GM23338 (cell line): Measurements from ENCODE around the gene PLCL1. TPM values are rescaled to one million over a fixed set of nuclear protein-coding genes. Genes with fewer than 3 reads are reported as not detected.

Experiments used
- ATAC-seq: fragments of 200-7000 bp; cut with Tn5 transposase; 3 replicates; pipeline ENCODE4 v1.9.1; 2020
- DNase-seq: peaks from one replicate; pipeline ENCODE4 v3.0.0-alpha.2; 2015; ENCODE audit warnings: low spot score
- H2AFZ ChIP-seq: fragments of 200-600 bp; sonication (generic); 2 replicates; pipeline ENCODE4 v1.8.0; 2016; ENCODE audit warnings: antibody characterized with exemption, mild to moderate bottlenecking, moderate library complexity
- H3F3A ChIP-seq: fragments of 200-600 bp; sonication (generic); replicated peaks from 2 replicates; pipeline ENCODE4 v1.8.0; 2017; ENCODE audit warnings: antibody characterized with exemption, mixed run types, low read depth
- H3K27ac ChIP-seq: fragments of 200-600 bp; sonication (generic); 2 replicates; pipeline ENCODE4 v1.6.1; 2016; ENCODE audit warnings: low read depth
- H3K27me3 ChIP-seq: fragments of 200-600 bp; sonication (generic); 2 replicates; pipeline ENCODE4 v1.8.0; 2016; ENCODE audit warnings: mild to moderate bottlenecking, mixed run types, moderate library complexity; ENCODE audit not compliant: insufficient read depth
- H3K36me3 ChIP-seq: fragments of 200-600 bp; sonication (generic); 2 replicates; pipeline ENCODE4 v1.8.0; 2016; ENCODE audit warnings: mild to moderate bottlenecking; ENCODE audit not compliant: insufficient read depth
- H3K4me1 ChIP-seq: fragments of 200-600 bp; sonication (generic); 2 replicates; pipeline ENCODE4 v1.8.0; 2016; ENCODE audit warnings: mild to moderate bottlenecking, moderate library complexity; ENCODE audit not compliant: insufficient read depth
- H3K4me2 ChIP-seq: fragments of 200-600 bp; sonication (generic); 2 replicates; pipeline ENCODE4 v1.7.1; 2017; ENCODE audit warnings: mixed run types
- H3K4me3 ChIP-seq: fragments of 200-600 bp; sonication (generic); 2 replicates; pipeline ENCODE4 v1.6.1; 2016; ENCODE audit warnings: mixed run types
- H3K79me2 ChIP-seq: fragments of 200-600 bp; sonication (generic); replicated peaks from 2 replicates; pipeline ENCODE4 v1.8.0; 2017; ENCODE audit warnings: mild to moderate bottlenecking; ENCODE audit not compliant: insufficient read depth
- H3K9me2 ChIP-seq: fragments of 200-600 bp; sonication (generic); 2 replicates; pipeline ENCODE4 v1.8.0; 2017; ENCODE audit not compliant: insufficient read depth
- H4K20me1 ChIP-seq: fragments of 200-600 bp; sonication (generic); replicated peaks from 2 replicates; pipeline ENCODE4 v1.8.0; 2017; ENCODE audit warnings: mild to moderate bottlenecking; ENCODE audit not compliant: insufficient read depth
- H3K27ac Mint-ChIP-seq: 2 replicates; pipeline ENCODE4 v1.8.0; 2020; ENCODE audit warnings: inconsistent platforms, mild to moderate bottlenecking, moderate library complexity, mixed read lengths
- H3K27me3 Mint-ChIP-seq: 3 replicates; pipeline ENCODE4 v1.8.0; 2022; ENCODE audit warnings: low read depth, mild to moderate bottlenecking, moderate library complexity, mixed read lengths, inconsistent platforms; ENCODE audit not compliant: insufficient read depth, poor library complexity
- H3K36me3 Mint-ChIP-seq: 3 replicates; pipeline ENCODE4 v1.8.0; 2021; ENCODE audit warnings: low read depth, mild to moderate bottlenecking, inconsistent platforms, moderate library complexity, mixed read lengths
- H3K4me1 Mint-ChIP-seq: 3 replicates; pipeline ENCODE4 v1.8.0; 2020; ENCODE audit warnings: mild to moderate bottlenecking, inconsistent platforms, mixed read lengths
- H3K4me3 Mint-ChIP-seq: 3 replicates; pipeline ENCODE4 v1.8.0; 2021; ENCODE audit warnings: moderate library complexity, mild to moderate bottlenecking, inconsistent platforms, mixed read lengths
- H3K9me3 Mint-ChIP-seq: 3 replicates; pipeline ENCODE4 v1.8.0; 2020; ENCODE audit warnings: moderate library complexity, mild to moderate bottlenecking, inconsistent platforms, mixed read lengths
- CTCF ChIP-seq, 2 experiments: fragments of 200-600 bp in 1 of 2; sonication (generic) in 1 of 2; conservative IDR thresholded peaks; 2 replicates each; pipeline versions ENCODE4 v1.5.1 to v1.6.1; 2016 to 2017; ENCODE audit warnings: antibody characterized with exemption in 2 of 2, low read depth in 2 of 2, mild to moderate bottlenecking in 2 of 2, moderate library complexity in 1 of 2
- EZH2 ChIP-seq: fragments of 200-600 bp; sonication (generic); IDR thresholded peaks from one replicate; pipeline ENCODE4 v1.8.0; 2017; ENCODE audit warnings: antibody characterized with exemption, mild to moderate bottlenecking, low read depth; ENCODE audit not compliant: unreplicated experiment
- NANOG ChIP-seq: IDR thresholded peaks from 2 replicates; pipeline ENCODE4 v1.6.1; 2016; ENCODE audit warnings: antibody characterized with exemption, borderline replicate concordance
- POLR2AphosphoS5 ChIP-seq: IDR thresholded peaks from 2 replicates; pipeline ENCODE4 v1.6.1; 2016; ENCODE audit warnings: antibody characterized with exemption, low read depth
- ZNF331 ChIP-seq: fragments of 250-450 bp; sonication (Bioruptor Pico); IDR thresholded peaks from 2 replicates; pipeline ENCODE4 v1.5.0; 2020; ENCODE audit warnings: low read depth, mild to moderate bottlenecking, moderate library complexity
- ZNF462 ChIP-seq: fragments of 250-450 bp; sonication (Bioruptor Pico); IDR thresholded peaks from 2 replicates; pipeline ENCODE4 v1.5.0; 2020; ENCODE audit warnings: mild to moderate bottlenecking, moderate library complexity
- polyA plus RNA-seq: library from polyadenylated mRNA; unstranded; fragments of >200 nt; fragmentation: Nextera tagmentation; extraction: Ambion mirVana; gene quantifications from 2 replicates; pipeline ENCODE4 v1.2.1, GENCODE V29; 2016
- total RNA-seq: library from RNA; depleted of rRNA; stranded (reverse); fragments of >200 nt; shearing (Covaris generic); gene quantifications from 2 replicates; pipeline ENCODE4 v1.2.3, GENCODE V29; 2014

Gene PLCL1
- total and polyA plus RNA-seq, 2 experiments from 2014 or later: not detected

- peak; percentile 50 for DNase-seq
- Mint-ChIP-seq H3K27ac (no peak overlapping the region), H3K4me1 (peaks cover 4% of the 10 kb centered on the region; the same call in 2 of the 3 replicates), H3K36me3 (no peaks in the 10 kb centered on the region), H3K9me3 (no peaks in the 10 kb centered on the region), H3K27me3 (peaks cover 1% of the 10 kb centered on the region), H3K4me3 (no peak overlapping the region)
- H3K79me2 ChIP-seq: no peaks in the 10 kb centered on the region
- no peaks in the 10 kb centered on the region for H3F3A ChIP-seq
- no peak overlapping the region for H3K4me3 ChIP-seq
- ATAC-seq: peak; percentile 54
- H3K4me2 ChIP-seq: no peak overlapping the region
- H3K27ac ChIP-seq: no peak overlapping the region
- H3K9me2 ChIP-seq: 0 out of 2 replicates have a peak, but pooled peaks cover 3% of the 10 kb centered on the region
- H3K4me1 ChIP-seq: no peaks in the 10 kb centered on the region
- no peaks in the 10 kb centered on the region for H4K20me1 ChIP-seq
- peak overlapping the region; percentile 86 for H2AFZ ChIP-seq
- H3K36me3 ChIP-seq: no peaks in the 10 kb centered on the region
- TF ChIP-seq ZNF462: 0 out of 2 replicates have a peak, but pooled peaks have one; percentile 9
- TF ChIP-seq CTCF (conservative IDR thresholded peaks at IDR 0.05; ENCODE audit: low read depth in 2 of 2): peak; percentile 65 to 72
- no peak for TF ChIP-seq NANOG
- no peak for TF ChIP-seq ZNF331 (CRISPR knock-in tag)
- no peak for TF ChIP-seq POLR2AphosphoS5
- no peak for TF ChIP-seq EZH2
- H3K27me3 ChIP-seq: peaks cover 1% of the 10 kb centered on the region; the same call in 1 of the 2 replicates
Observed at GRCh38 chr2:197813093-197813787, 8.8 kb downstream of the PLCL1 start.
